Skeletal muscle cell (primary cell): ENCODE measurements around the gene IFNL3.
"Not testable (repeated sequence)": the region's sequence is repeated elsewhere in the genome, so short reads cannot be mapped to it uniquely, and the experiment has no call there.

Source experiments
- DNase-seq: peaks from one replicate; pipeline ENCODE4 v3.0.0-alpha.2; 2010; ENCODE audit warnings: low read depth
- H3K4me3 ChIP-seq: 2 replicates; pipeline ENCODE4 v1.5.1; 2011; ENCODE audit warnings: low read depth, mild to moderate bottlenecking, control low read depth, low read length, moderate library complexity

IFNL3 gene

DNA sequence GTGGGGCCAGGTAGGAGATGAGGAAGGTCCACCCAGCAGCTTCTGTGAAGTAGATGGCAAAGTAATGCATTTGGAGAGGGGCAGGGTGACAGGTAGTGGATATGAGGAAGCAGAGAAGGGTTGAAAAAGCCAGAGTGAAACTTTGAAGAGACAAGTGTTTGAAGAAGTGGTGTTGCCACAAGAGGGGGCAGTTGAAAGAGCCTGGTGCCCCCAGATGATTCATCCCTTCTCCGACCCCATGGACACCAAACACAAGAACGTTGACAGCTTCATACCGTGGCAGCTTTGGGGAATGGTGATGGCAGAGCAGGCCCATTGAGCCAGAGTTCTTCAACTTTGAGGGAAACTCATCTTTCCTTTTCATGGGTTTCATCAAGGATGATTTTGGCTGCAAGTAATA is 19.9 kb downstream of the IFNL3 start:
- no peak for DNase-seq
- H3K4me3 ChIP-seq: no peak overlapping the region

GRCh38 chr19:39223703-39224279 is 21.0 kb downstream of the IFNL3 start:
- H3K4me3 ChIP-seq: no peak overlapping the region

GRCh38 chr19:39219108-39219507 is 25.7 kb downstream of the IFNL3 start:
- not testable (repeated sequence) for H3K4me3 ChIP-seq, DNase-seq

More at GRCh38 chr19:39223703-39224279, 21.0 kb downstream of the IFNL3 start:
- no peak for DNase-seq

DNA sequence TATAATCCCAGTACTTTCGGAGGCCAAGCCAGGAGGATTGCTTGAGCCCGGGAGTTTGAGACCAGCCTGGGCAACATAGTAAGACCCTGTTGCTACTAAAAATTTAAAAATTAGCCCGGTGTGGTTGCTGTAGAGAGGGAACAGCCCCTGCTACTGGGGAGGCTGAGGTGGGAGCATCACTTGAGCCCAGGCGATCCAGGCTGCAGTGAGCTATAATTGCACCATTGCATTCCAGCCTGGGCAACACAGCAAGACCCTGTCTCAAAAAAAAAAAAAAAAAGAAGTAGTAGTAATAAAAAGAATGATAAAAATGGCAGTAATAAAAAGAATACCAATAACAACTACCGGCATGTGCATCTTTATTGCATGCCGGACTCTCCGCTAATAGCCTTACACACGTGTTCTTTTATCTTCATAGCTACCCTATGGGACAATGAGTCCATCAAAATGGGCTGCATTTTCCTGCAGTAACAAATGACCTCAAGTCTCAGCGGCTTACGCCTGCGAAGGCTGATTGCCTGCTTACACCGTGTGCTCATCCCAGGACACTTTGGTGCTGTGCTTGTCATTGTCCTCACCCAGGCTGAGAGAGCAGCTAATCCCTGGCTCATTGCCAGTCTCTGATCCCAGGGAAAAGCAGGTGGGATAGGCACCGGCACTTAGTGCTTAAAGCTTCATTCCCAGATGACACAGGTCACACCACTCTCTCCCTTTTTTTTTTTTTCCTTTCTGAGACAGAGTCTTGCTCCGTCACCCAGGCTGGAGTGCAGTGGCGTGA is 26.4 kb downstream of the IFNL3 start:
- no peak overlapping the region for H3K4me3 ChIP-seq

GRCh38 chr19:39217094-39217493 is 27.7 kb downstream of the IFNL3 start:
- H3K4me3 ChIP-seq: no peak overlapping the region
- no peak for DNase-seq

More for the DNA sequence above, 26.4 kb downstream of the IFNL3 start:
- DNase-seq: no peak

GRCh38 chr19:39215323-39215722 is 29.5 kb downstream of the IFNL3 start:
- not testable (repeated sequence) for DNase-seq, H3K4me3 ChIP-seq

- no peak overlapping the region for H3K4me3 ChIP-seq
- no peak for DNase-seq
These were observed 32.4 kb downstream of the IFNL3 start for GRCh38 chr19:39212375-39212742.

GRCh38 chr19:39211731-39212374 is 33.0 kb downstream of the IFNL3 start:
- H3K4me3 ChIP-seq: no peak overlapping the region
- DNase-seq: no peak

- no peak for DNase-seq
- H3K4me3 ChIP-seq: no peak overlapping the region
These were observed 35.6 kb downstream of the IFNL3 start for GRCh38 chr19:39209196-39209595.

- no peak for DNase-seq
- no peak overlapping the region for H3K4me3 ChIP-seq
These were observed 36.5 kb downstream of the IFNL3 start for GRCh38 chr19:39208175-39208795.

DNA sequence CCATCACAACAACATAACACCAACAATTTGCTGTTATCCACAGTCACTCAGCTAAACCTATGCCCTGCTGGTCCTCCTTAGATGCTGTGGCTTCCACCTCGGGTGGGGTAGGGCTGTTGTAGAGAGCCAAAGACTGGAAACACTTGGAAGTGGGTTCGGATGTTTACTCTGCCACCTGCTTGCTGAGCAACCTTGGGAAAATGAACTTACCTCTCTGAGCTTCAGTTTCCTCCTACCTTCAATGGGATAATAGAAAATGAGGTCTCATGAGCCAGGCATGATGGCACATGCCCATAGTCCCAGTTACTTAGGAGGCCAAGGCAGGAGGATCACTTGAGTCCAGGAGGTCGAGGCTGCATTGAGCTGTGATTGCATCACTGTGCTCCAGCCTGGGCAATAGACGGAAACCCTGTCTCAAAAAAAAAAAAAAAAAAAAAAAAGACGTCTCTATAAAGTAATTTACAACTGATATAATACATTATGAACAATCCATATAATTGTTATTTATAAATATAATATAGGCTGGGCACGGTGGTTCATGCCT is 37.4 kb downstream of the IFNL3 start:
- no peak overlapping the region for H3K4me3 ChIP-seq
- no peak for DNase-seq

DNA sequence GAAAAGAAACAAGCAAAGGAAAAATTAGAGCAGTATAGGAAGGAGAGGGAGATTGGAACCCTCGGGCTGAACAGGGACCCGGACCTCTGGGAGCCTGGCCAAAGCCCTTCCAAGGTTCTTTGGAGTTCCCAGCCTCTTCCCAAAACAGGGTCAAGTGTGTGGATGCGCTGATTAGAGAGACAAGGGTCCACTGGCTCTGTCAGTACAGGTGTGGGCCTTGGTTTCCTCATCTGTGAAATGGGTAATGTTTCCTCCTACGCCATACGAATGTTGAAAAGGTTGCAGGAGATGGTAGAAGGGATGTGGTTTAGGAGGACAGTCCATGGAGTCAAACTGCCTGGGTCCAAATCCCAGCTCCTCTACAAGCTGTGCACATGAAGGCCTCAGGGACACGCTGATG is 38.7 kb downstream of the IFNL3 start:
- no peak overlapping the region for H3K4me3 ChIP-seq
- no peak for DNase-seq

DNA sequence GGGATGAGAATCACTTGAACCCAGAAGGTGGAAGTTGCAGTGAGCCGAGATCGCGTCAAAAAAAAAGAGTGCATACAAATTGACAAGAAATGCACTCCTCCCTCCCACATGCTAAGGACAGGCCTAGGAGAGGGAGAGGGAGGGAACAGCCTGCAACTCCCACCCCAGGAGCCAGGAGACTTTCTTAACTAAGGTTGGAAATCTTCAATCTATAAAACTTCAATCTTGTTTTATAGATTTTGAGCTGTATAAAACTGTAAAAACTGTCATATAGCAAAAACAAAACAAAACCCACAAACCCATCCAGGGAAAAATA is 39.4 kb downstream of the IFNL3 start:
- DNase-seq: no peak
- no peak overlapping the region for H3K4me3 ChIP-seq

GRCh38 chr19:39203372-39204341 is 41.1 kb downstream of the IFNL3 start, which contains the start of gene SYCN:
Gene SYCN, minus strand, starts transcription at chr19:39204263. Its CDS starts 9 bp downstream, at chr19:39204254.
- H3K4me3 ChIP-seq: no peak within 1 kb of the TSS
- DNase-seq: no peak

DNA sequence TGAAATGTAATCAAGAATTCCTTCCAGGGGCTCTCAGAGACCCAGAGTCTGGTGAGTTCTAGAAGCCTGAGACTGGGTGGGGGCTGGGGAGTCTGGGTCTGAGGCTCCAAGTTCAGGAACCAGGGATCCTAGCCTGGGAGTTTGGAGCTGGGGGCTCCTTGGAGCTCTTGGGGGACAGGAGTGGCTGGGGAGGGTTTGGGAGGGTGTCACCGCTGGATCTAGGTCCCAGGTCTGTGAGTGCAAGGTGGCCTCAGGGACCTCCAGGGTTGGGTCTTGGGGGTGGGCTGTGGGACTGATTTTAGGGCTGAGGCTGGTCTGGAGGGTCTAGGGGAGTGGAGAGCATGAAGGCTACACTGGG is 41.8 kb downstream of the IFNL3 start:
- no peak overlapping the region for H3K4me3 ChIP-seq
- DNase-seq: no peak

DNA sequence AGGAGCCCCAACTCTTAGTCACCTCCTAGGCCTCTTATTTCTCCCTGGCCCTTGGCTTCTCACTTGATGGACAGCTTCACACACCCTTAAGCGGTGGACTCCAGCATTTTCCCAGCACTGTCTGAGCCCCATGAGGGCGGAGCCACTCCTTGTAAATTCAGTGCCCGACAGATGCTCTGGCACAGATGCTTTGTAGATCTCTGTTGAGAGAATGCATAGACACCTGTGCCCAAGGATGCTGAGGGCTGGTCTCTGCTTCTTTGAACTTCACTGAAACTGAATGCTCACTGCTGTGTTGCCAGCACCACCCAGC is 44.0 kb downstream of the IFNL3 start:
- no peak for DNase-seq
- no peak overlapping the region for H3K4me3 ChIP-seq

DNA sequence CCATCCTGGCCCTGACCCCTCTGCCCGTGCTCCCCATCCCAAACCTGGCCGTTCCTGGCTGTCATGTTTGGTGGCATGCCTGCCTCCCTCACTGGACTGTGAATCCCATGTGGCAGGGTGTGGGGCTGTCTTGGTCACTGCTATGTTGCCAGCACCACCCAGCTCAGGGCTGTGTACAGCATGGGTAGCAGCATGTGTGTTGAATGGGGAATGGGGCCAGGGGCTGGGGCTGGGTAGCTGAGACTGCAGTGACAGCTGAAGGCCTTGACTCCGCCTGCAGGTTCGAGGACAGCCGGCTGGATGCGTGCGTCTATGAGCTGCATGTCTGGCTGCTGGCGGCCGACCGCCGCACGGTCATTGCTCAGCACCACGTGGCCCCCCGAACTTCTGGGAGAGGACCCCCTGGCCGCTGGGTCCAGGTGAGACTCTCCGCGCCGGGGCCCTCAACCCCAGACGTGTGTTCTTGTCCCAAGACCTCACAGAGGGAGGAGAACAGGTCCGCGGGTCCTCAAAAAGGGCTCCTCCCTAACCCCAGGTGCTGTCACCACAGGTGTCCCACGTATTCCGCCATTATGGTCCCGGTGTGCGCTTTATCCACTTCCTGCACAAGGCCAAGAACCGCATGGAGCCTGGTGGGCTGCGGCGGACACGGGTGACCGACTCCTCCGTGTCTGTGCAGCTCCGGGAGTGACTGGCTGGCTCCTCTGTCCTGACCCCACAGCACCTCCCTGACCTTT is 44.6 kb downstream of the IFNL3 start:
- DNase-seq: no peak
- H3K4me3 ChIP-seq: no peak overlapping the region

DNA sequence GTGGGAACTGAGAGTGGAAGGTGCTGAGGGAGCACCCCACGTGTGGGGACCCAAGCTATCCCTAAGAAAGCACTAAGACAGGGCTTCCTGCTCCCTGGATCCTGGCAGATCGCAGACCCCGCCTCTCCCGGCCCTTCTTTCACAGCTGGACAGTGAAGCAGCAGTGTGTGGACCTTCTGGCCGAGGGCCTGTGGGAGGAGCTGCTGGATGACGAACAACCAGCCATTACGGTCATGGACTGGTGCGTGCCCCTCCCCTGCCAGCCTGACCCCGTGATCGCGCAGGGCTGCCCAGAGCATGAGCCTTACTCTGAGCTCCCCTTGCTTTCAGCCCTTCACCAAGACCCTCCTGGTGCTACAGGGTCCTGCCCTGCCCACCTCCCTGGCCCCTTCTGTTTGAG is 45.8 kb downstream of the IFNL3 start:
- DNase-seq: no peak
- H3K4me3 ChIP-seq: no peak overlapping the region

- DNase-seq: no peak
- no peak overlapping the region for H3K4me3 ChIP-seq
These were observed 47.0 kb downstream of the IFNL3 start for GRCh38 chr19:39197808-39198207.
